Hepatocyte (in vitro differentiated cells): ENCODE data around the gene ZKSCAN3. TPM values are rescaled to one million over a fixed set of nuclear protein-coding genes. Genes with fewer than 3 reads are reported as not detected.
A peak's percentile ranks its signal among the peaks of the same experiment; 100 is the strongest.

Source experiments
- DNase-seq: peaks from one replicate; pipeline ENCODE4 v3.0.0-alpha.2; 2016; ENCODE audit warnings: low spot score
- H2AFZ ChIP-seq: fragments of 200-600 bp; sonication (generic); 2 replicates; pipeline ENCODE4 v1.6.0; 2016; ENCODE audit warnings: antibody characterized with exemption, mild to moderate bottlenecking
- H3K27ac ChIP-seq: fragments of 200-600 bp; sonication (generic); 2 replicates; pipeline ENCODE4 v1.5.1; 2016; ENCODE audit warnings: mild to moderate bottlenecking
- H3K27me3 ChIP-seq: fragments of 200-600 bp; sonication (generic); 2 replicates; pipeline ENCODE4 v1.6.1; 2016
- H3K36me3 ChIP-seq: fragments of 200-600 bp; sonication (generic); replicated peaks from 2 replicates; pipeline ENCODE4 v1.5.1; 2016; ENCODE audit warnings: low read depth; ENCODE audit not compliant: insufficient read depth
- H3K4me1 ChIP-seq: fragments of 200-600 bp; sonication (generic); 2 replicates; pipeline ENCODE4 v1.5.1; 2016; ENCODE audit warnings: mild to moderate bottlenecking, moderate library complexity; ENCODE audit not compliant: insufficient read depth
- H3K4me2 ChIP-seq: fragments of 200-600 bp; sonication (generic); 2 replicates; pipeline ENCODE4 v1.6.0; 2016
- H3K4me3 ChIP-seq: fragments of 200-600 bp; sonication (generic); 2 replicates; pipeline ENCODE4 v1.5.1; 2016; ENCODE audit warnings: mild to moderate bottlenecking
- H3K79me2 ChIP-seq: fragments of 200-600 bp; sonication (generic); 2 replicates; pipeline ENCODE4 v1.6.0; 2017; ENCODE audit warnings: mild to moderate bottlenecking
- H3K9me2 ChIP-seq: fragments of 200-600 bp; sonication (generic); replicated peaks from 2 replicates; pipeline ENCODE4 v1.6.0; 2017; ENCODE audit warnings: mild to moderate bottlenecking; ENCODE audit not compliant: insufficient read depth
- H3K9me3 ChIP-seq: fragments of 200-600 bp; sonication (generic); 2 replicates; pipeline ENCODE4 v1.5.1; 2016; ENCODE audit warnings: low read depth, mild to moderate bottlenecking
- H4K20me1 ChIP-seq: fragments of 200-600 bp; sonication (generic); 2 replicates; pipeline ENCODE4 v1.6.0; 2016; ENCODE audit warnings: mild to moderate bottlenecking; ENCODE audit not compliant: insufficient read depth, poor library complexity, severe bottlenecking
- CTCF ChIP-seq: fragments of 200-600 bp; sonication (generic); IDR thresholded peaks from 2 replicates; pipeline ENCODE4 v1.5.1; 2016; ENCODE audit warnings: antibody characterized with exemption, mild to moderate bottlenecking; ENCODE audit not compliant: poor library complexity
- EZH2 ChIP-seq: fragments of 200-600 bp; sonication (generic); IDR thresholded peaks from 2 replicates; pipeline ENCODE4 v1.6.1; 2016; ENCODE audit warnings: antibody characterized with exemption, mild to moderate bottlenecking, borderline replicate concordance
- EZH2phosphoT487 ChIP-seq: fragments of 200-600 bp; sonication (generic); IDR thresholded peaks from one replicate; pipeline ENCODE4 v1.6.1; 2018; ENCODE audit warnings: antibody characterized with exemption, mild to moderate bottlenecking, low read depth, moderate library complexity; ENCODE audit not compliant: unreplicated experiment, severe bottlenecking
- WGBS: methylation state at CpG from one replicate; pipeline ENCODE4 v1.1.6; 2016; ENCODE audit warnings: low lambda C conversion rate; ENCODE audit errors: missing lambda C conversion rate; 5-methylcytosine and 5-hydroxymethylcytosine counted together
- polyA plus RNA-seq: library from polyadenylated mRNA; unstranded; fragments of >200 nt; fragmentation: Nextera tagmentation; extraction: Ambion mirVana; gene quantifications from 2 replicates; pipeline ENCODE4 v1.2.1, GENCODE V29; 2016
- total RNA-seq: library from RNA; depleted of rRNA; stranded (reverse); fragments of >200 nt; gene quantifications from 2 replicates; pipeline ENCODE4 v1.2.3, GENCODE V29; 2014

The ZKSCAN3 gene
- total and polyA plus RNA-seq, 2 experiments from 2014 or later = 1.9 to 6.8 TPM

GRCh38 chr6:28353356-28353755 is 3.6 kb downstream of the ZKSCAN3 start:
- H2AFZ ChIP-seq = no peak overlapping the region
- H3K79me2 ChIP-seq = peaks cover 38% of the 10 kb centered on the region
- no peaks in the 10 kb centered on the region for H4K20me1 ChIP-seq
- no peaks in the 10 kb centered on the region for H3K36me3 ChIP-seq
- H3K27ac ChIP-seq = no peak overlapping the region
- no peaks in the 10 kb centered on the region for H3K9me3 ChIP-seq
- H3K27me3 ChIP-seq = no peaks in the 10 kb centered on the region
- no peak for TF ChIP-seq CTCF
- no peak for TF ChIP-seq EZH2
- TF ChIP-seq EZH2phosphoT487 = no peak
- WGBS = 99% methylated on average over 3 of the region's 3 CpGs
- DNase-seq = no peak
- H3K4me3 ChIP-seq = no peak overlapping the region
- no peak overlapping the region for H3K4me2 ChIP-seq
- H3K9me2 ChIP-seq = no peaks in the 10 kb centered on the region
- H3K4me1 ChIP-seq = peaks cover 25% of the 10 kb centered on the region

GRCh38 chr6:28353981-28354676 is 4.4 kb downstream of the ZKSCAN3 start:
- 95% methylated on average over 11 of the region's 11 CpGs for WGBS
- no peak for TF ChIP-seq EZH2
- TF ChIP-seq EZH2phosphoT487 = no peak
- no peak for TF ChIP-seq CTCF
- Histone ChIP-seq H3K4me3 (no peak overlapping the region), H3K9me3 (no peaks in the 10 kb centered on the region), H3K27ac (no peak overlapping the region), H4K20me1 (no peaks in the 10 kb centered on the region), H3K27me3 (no peaks in the 10 kb centered on the region), H2AFZ (no peak overlapping the region), H3K79me2 (peaks cover 38% of the 10 kb centered on the region), H3K9me2 (no peaks in the 10 kb centered on the region), H3K4me2 (no peak overlapping the region), H3K36me3 (no peaks in the 10 kb centered on the region), H3K4me1 (peaks cover 25% of the 10 kb centered on the region)
- no peak for DNase-seq

- no peaks in the 10 kb centered on the region for H3K9me2 ChIP-seq
- peak overlapping the region; percentile 85 for H3K27ac ChIP-seq
- H3K79me2 ChIP-seq = peaks cover 38% of the 10 kb centered on the region
- no peaks in the 10 kb centered on the region for H3K27me3 ChIP-seq
- H4K20me1 ChIP-seq = no peaks in the 10 kb centered on the region
- DNase-seq = no peak
- H3K36me3 ChIP-seq = no peaks in the 10 kb centered on the region
- no peak overlapping the region for H3K4me3 ChIP-seq
- WGBS = 91% methylated on average over 10 of the region's 10 CpGs
- no peak for TF ChIP-seq EZH2
- no peak for TF ChIP-seq EZH2phosphoT487
- no peak for TF ChIP-seq CTCF
- H2AFZ ChIP-seq = no peak overlapping the region
- H3K9me3 ChIP-seq = no peaks in the 10 kb centered on the region
- H3K4me2 ChIP-seq = peak overlapping the region; percentile 81
- peaks cover 25% of the 10 kb centered on the region for H3K4me1 ChIP-seq
These were observed 5.2 kb downstream of the ZKSCAN3 start for GRCh38 chr6:28354688-28355554.
